ENCODE measurements around the gene HOXA9.

HOXA9 gene

GRCh38 chr7:27200761-27201579 is 35.6 kb upstream of the HOXA9 start:
- DNase-seq (ENCODE audit: low read depth in 2 of 2), result no peak

DNA sequence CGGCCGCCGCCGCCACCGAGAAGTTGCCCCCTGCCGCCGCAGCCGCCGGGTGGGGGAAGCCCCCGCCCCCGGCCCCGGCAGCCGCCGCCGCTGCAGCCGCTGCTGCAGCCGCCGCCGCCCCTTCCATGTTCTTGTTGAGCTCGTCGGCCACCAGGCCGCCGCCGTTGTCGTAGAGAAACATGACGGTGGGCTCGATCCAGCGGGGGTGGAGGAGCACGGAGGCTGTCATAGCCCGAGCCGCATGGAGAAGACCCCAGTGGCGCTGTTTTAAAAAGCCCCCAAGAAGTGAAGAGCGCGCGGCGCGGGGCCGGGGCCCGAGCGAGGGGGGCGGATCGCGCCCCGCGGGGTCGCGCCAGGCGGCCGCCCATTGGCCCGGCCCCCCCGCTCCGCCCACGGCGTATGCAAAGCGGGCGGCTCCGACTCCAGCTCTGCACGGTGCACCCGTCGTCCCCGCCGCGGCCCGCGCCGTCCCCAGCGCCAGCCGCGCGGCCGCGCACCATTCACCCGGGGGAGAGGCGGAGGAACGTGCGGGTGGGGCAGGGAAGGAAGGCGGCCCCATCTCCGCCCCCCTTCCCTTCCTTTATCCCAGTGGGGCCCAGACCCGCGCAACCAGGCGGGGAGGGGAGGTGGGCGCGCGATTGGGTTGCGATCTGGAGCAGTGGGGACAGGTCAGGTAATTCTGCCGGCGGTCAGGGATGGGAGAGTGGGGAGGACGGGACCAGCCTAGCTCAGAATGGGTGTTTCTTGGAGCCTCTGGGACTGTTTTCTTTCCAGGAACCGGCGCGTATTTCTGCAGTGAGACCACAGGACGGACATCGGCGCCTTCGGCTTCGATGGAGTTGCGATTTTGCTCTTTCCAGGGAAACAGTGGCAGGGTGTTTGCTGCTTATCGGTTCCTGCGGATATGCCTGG is 34.8 kb upstream of the HOXA9 start, which contains the start of gene HOXA13:
Gene HOXA13 (minus strand): TSS at position 243 of the 912 bp plus-strand sequence. CDS start 14 bp downstream, at position 229.
- no peak for DNase-seq (ENCODE audit: low read depth in 2 of 2)

DNA sequence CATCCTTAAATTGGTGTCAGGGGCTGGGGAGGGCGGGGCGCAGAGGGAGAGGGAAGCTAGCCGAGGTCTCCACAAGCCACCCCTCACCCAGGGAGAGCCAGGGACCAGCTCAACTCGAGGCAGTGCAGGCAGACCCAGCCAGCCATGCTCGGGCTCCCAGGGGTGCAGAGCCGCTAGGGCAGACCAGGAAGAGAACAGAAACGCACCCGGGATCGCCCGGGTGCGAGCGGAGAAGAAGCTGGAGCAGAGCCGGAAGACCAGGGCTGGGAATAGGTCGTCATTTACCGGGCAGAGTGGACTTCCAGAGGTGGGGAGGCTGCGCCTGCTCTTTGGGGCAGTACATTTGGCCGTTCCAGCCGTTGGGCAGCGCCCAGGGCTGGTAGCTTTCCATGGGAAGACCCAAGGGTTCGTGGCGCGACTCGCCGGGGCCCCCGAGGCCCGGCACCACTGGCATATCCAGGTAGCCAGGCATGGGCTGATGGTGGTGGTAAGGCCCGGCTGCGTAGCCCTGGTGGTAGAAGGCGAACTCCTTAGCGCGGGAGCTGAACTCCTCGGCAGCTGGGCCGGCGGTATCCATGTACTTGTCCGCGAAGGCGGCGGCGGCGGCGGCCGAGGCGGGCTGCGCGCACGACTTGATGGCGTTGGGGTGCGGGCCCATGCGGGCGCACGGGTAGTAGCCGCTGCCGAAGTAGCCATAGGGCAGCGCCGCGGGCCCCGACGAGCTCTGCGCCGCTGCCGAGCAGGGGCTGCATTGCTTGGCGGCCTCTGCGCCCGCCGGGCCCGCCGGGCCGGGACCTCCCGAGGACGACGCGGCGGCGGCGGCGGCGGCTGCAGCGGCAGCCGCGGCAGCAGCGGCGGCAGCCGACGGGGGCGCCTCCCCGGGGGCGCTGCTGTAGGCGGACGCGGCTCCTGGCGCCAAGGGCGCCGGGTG is 33.8 kb upstream of the HOXA9 start:
- DNase-seq (ENCODE audit: low read depth in 2 of 2), result no peak

DNA sequence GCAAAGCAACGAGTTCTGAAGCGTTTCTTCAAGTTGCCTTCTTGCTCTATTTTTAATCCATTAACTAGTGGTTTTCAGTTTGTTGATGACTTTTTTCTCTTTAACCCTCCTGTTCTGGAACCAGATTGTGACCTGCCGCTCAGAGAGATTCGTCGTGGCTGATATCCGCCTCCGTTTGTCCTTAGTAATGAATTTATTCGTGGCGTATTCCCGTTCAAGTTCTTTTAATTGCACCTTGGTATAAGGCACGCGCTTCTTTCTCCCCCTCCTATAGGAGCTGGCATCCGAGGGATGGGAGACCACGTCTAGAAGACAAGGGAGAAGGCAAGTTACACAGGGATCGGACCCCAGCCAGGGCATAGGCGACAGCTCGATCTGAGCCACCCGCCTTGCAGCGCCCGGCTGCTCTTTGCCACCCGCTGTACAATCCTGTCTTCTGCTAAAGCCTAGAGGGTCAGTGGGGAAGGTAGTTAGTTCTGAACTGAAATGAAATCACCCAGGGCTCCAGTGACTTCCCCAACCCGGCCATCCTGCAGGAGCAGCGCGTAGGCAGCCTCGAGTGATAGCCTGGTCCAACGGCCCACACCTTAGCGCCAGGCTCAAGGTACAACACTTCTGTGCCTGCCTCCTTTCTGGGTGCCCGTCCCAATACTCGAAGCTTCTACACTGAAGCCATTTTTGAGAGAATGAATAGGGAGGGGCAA is 33.0 kb upstream of the HOXA9 start:
- no peak for DNase-seq (ENCODE audit: low read depth in 2 of 2)

GRCh38 chr7:27197137-27198042 is 32.1 kb upstream of the HOXA9 start:
- DNase-seq (ENCODE audit: low read depth in 2 of 2), result no peak

- peak; percentile 64 to 77 for DNase-seq (ENCODE audit: low read depth in 2 of 2)
Measured at GRCh38 chr7:27196287-27196767, 31.0 kb upstream of the HOXA9 start.

- DNase-seq (ENCODE audit: low read depth in 2 of 2), result no peak
Measured at GRCh38 chr7:27194686-27195379, 29.5 kb upstream of the HOXA9 start.

- DNase-seq (ENCODE audit: low read depth in 2 of 2), result no peak
Measured at GRCh38 chr7:27194002-27194352, 28.6 kb upstream of the HOXA9 start.

DNA sequence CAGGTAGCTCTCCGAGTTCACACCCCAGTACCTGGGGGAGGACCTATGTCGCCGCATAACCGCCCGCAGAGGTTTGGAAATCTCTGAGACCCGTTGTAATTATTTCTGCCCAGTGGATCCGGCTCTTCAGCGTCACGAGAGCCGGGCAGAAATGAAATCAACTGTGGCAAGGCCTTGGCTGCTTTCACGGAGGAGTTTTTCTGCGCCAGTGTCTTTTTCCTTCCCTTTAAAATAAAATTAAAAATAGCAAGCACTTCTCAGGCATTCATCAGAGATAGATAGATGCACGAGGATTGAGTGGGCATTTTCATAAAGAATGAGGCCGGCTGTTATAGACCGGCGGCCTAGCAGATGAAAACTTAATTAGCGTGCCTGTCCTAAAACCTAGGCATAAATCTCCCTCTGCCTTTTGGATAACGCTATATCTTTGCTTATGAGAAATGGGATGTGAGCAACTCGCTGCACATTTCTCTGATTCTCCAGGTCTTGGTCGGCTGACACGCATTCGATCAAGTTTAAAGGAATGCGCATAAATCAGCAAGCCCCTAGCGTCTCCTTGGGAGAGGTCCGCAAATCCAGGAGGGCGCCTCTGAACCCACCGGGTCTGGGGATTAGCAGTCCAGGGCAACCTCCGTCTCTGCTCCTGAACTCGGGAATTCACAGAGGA is 28.1 kb upstream of the HOXA9 start:
- no peak for DNase-seq (ENCODE audit: low read depth in 2 of 2)

DNA sequence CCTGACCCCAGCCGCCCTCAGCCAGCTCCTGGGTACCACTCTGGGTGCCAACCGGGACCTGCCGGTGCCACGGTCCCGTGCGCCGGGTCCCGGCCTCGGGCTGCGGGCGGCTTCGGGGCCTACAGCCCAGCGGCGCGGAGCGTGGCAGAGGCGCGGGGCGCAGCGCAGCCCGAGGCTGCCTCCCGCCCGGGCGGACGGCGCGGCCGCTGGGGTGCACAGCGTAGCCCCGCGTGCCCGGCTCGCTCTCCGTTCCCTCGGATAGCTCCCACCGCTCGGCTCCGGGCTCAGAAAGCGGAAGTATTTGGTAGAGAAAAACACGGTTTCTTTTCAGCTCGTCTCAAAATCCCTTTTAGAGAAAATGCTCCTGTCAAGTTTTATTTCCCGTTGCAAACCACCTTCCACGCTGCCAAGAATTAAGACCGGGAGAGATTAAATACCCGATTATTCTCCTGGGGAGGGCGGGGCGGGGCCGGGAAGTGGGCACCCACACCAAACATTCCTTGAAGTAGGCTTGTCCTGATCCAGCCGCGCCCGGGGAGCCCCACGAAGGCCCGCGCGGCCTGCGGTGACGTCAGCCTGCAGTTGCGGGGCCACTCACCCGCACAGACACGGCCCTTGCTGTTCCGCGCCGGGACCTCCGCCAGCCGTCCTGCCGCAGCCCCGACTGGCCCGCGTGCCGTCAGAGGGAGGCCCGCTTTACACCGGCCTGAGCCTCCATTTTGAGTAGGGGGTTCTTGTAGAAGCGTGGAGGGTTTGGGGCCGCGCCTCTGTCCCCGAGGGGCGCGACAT is 27.4 kb upstream of the HOXA9 start:
- no peak for DNase-seq (ENCODE audit: low read depth in 2 of 2)

GRCh38 chr7:27191833-27192545 is 26.7 kb upstream of the HOXA9 start:
- DNase-seq (ENCODE audit: low read depth in 2 of 2), result no peak

- no peak for DNase-seq (ENCODE audit: low read depth in 2 of 2)
Measured at GRCh38 chr7:27191161-27191731, 25.9 kb upstream of the HOXA9 start.

DNA sequence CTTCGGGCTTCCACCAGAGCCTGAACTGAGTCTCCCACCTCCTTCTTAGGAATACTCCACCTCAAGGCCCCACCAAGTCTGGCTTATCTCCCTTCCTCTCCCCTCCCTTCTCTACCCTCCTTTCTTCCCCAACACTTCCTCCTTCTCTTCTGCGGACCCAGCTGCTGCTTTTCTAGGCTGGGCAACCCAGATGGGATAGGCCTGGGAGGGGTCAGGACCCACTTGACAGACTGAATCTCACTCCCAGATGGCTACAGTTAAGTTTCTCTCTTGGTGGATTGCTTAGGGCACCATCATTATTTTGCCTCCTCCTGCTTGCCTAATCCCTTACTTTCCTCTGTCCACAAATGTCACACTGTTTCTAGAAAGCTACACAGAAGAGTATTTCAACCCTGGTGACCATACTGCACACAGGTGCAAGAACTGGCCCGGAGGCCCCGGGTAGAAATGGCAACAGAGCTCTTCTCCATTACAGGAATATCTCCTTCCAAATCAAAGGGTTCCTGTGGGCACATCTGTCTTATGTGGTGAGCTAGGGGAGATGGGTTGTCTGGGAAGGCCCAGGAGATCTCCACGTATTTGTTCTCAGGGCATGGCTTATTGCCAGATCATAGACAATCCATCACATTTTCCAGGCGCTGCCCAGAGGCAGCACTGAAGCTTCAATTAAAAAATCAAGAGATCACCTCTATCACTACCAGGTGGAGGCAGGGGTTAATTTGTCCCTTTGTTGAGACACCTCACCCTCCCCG is 24.8 kb upstream of the HOXA9 start:
- DNase-seq (ENCODE audit: low read depth in 2 of 2), result no peak

DNA sequence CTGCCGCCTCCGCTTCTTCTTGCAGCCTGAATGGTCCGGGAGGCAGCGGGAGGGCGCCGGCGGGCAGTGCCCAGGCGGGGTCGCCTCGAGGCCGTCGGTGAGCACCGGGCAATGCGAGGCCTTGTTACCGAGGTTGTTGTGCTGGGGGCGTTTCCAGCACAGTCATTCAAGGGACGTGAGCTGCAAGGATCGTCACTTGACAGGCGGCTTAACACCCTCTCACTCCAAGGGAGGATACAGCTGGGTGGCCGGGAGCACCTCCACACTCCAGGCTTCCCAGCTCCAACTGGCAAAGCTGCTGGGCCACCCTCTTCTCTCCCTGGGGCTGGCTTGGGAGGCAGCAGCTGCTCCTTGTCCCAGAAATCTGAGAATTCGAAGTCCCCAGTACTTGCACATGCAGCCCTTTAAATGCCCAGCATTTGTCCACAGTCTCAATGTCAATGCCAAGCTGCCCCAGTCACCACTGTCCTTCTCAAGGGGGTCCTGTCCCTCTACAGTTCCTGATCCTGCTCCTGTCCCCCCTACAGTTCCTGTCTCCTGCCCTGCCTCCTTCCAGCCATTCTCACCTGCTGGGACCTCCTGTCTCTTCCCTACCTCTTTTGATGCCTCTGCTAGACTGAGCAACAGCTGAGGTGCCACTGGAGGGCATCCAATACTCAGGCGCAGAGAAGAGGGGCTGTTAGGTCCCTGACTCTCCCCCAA is 24.1 kb upstream of the HOXA9 start:
- DNase-seq (ENCODE audit: low read depth in 2 of 2), result no peak

Measured in stimulated activated CD4-positive, alpha-beta T cell treated with anti-CD3 and anti-CD28 coated beads, Interleukin-15, amount 100 ng/mL, for 48 hours (primary cell).